Iris pigment epithelial cell (primary cell): Measurements from ENCODE around the gene PRR5L.
A peak's percentile ranks its signal among the peaks of the same experiment; 100 is the strongest.
"Not testable (repeated sequence)": the region's sequence is repeated elsewhere in the genome, so short reads cannot be mapped to it uniquely, and the experiment has no call there.

ENCODE experiments used
- DNase-seq: peaks from one replicate; pipeline ENCODE4 v3.0.0-alpha.2; 2011; ENCODE audit warnings: low read depth

The PRR5L gene

DNA sequence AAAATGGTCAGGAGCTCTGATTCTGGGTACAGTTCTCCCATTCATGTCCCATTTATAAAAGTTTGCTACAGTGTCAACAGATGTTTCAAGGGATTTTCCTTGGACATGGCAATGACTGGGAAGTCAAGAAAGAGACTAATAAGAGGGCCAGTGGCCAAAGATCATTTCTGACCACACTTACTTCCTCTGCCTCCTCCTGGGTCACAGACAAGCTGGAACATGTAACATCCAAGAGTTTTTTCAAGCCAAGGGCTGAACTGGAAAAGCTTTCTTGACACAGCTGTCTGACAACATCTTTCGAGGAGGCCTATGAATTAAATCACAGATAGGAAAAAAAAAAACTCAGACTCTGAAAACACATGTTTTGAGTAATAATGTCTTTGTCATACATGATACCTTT is 15.6 kb upstream of the PRR5L start:
- no peak for DNase-seq

DNA sequence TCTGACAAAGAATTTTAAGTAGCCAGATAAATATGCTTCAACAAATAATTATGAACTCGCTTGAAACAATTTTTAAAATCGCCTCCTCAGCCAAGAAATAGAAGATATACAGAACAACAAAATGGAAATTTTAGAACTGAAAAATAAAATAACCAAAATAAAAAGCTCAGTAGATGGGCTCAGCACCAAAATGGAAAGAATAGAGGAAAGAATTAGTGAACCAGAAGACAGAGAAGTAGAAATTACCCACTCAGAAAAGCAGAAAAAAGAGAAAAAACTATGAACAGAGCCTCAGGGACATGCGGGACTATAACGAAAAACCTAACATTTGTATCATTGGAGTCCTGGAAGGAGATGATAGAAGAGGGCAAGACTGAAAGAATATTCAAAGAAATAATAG is 14.2 kb upstream of the PRR5L start:
- DNase-seq: no peak

DNA sequence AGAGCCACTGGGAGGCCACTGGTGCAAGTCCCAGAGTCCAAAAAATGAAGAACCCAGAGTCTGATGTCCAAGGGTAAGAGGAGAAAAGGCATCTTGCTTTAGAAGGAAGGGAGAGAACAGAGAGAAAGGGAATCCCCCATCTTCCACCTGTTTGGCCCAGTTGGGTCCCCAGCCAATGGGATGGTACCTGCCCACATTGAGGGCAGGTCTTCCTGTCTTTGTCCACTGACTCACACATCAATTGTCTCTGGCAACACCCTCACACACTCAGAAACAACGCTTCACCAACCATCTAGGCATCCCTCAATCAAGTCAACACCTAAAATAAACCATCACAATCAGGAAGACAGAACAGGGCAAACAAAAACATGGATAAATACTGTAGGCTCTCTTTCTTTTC is 13.2 kb upstream of the PRR5L start:
- DNase-seq: no peak

DNA sequence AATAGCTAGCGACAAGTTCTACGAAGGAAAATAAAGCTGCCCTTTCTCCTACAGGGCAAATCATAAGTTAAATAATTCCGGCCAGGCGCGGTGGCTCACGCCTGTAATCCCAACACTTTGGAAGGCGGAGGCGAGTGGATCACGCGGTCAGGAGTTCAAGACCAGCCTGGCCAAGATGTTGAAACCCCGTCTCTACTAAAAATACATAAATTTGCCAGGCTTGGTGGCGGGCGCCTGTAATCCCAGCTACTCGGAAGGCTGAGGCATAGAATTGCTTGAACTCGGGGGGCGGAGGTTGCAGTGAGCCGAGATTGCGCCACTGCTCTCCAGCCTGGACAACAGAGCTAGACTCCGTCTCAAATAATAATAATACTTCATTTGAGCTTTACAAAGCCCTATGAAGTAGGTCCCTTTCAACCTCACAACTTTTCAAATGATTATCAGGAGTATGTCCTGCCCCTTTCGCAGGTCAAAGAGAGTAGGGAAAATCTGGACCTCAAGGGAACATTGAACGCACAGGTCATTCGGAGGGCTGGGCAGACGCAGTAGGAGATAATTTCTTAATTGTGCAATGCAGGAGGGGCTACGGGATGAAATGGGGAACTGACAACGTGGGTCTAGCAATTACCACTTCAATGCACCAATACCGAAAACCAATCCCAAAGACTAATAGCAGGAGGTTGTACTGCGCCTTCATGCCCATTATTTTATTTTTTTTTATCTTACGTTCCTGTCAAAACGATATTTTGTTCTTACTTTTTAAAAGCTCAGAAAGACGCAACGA is 7.5 kb upstream of the PRR5L start:
- DNase-seq: no peak

DNA sequence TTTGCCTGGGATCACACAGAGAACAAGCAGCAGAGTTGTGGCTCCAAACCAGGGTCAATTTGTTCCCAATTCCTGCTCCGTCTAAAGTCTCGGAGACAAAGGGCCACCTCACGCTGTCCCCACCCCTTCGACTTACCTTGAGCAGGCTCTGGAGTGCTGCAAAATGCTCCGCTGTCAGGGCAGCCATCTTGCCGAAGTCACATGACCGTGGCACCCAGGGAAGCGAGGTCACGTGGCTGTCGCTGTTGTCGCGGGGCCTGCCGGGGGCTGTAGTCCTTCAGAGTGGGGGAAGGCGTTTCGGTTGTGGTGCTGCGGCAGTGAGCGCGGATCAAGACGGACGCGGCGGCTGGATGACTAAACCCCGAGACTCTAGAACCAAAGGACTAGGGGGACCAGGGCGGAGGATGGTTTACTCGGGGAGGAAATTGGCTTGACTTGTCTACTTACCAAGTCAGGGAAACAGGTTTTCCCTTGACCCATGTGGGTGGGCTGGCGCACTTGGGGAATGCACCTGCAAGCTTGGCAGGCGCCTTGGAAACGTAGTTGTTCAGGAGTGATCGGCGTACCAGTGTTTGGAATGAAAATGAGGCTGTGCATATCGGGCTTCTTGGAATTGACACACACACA is 6.7 kb upstream of the PRR5L start, which contains the start of gene COMMD9:
Gene COMMD9, minus strand, starts transcription at position 199 of the 627 bp plus-strand sequence. Its CDS starts 12 bp downstream, at position 187.
- peak; percentile 97 for DNase-seq

DNA sequence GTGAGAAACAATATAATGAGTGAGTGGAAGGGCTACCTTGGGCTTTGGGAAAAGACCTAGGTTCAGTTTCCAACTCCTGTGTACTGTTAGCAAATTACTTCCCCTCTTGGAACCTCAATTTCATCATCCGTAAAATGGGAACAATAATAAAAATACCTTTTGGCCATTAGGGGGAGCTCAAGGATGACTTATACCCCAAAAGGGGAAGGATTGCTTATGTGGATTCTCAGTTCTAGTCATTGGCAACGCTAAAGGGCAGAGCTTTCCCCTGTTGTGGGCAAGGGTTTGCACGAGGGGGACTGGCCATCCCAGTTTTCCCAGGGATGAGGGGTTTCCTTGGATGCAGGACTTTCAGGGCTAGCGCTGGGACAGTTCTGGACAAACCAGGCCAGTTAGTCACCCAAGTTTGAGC is 3.8 kb upstream of the PRR5L start:
- peak; percentile 54 for DNase-seq

DNA sequence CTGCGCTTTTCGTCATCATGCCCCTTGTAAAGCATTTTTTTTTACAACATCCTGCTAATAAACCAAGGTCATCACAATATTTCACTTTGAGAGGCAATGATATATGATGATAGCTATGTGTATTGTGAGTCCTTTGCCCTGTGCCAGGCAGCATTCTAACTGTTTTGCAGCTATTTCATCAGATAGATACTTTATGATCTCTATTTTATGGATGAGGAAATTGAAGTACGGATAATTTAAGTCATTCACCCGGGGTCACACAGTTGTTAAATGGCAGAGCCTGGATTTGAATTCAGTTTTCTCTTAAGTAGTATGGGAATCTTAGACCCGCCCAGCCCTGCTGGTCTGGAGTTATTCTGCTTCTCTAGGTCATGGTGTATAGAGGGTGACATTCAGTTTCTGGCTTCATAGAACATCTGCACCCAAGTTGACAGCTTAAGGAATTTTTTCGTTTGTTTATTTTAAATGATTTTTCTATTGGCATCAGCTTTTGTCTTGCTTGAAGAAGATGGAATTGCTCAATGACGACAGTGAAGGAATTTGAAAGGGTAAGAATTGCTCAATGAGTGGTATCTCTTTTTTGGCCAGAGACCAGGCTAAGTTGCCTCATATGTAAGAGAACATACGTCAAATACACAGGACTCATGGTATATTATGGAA is 926 bp downstream of the PRR5L start:
- DNase-seq: peak; percentile 98

DNA sequence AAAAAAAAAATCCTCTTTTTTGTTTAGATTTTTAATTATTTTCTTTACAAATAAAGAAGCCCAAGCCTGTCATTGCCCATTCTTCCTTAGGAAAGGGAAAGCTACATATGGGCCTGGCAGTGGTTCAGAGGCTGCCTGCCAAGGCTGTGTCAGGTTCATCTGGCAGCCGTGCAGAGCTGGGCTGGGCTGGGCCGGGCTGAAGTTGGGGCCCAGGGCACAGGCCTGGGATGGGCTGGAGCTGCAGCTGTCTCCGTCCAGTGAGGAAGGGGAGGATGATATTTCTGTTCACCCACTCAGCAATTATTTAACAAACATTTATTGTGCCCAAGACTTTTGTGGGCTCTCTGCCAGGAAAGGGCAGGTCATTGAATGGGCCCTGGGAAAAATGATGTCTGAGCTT is 4.6 kb downstream of the PRR5L start:
- DNase-seq: peak; percentile 48

DNA sequence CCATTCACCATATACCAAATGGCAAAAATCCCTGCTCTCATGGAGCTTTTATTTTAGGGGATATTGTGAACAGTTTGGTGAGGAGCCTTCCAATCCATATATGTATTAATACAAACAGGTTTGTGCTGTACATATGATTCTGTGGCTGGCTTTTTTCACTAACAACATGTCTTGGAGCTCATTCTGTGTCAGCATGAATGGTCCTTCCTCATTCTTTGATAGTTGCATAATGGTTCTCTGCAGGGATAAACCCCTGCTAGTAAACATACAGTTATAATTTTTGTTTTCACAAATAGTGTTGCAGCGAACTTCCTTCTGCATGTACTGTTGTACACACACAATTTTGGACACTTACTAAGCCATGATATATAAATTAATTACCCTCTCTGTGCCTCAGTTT is 8.3 kb downstream of the PRR5L start:
- DNase-seq: peak; percentile 70

DNA sequence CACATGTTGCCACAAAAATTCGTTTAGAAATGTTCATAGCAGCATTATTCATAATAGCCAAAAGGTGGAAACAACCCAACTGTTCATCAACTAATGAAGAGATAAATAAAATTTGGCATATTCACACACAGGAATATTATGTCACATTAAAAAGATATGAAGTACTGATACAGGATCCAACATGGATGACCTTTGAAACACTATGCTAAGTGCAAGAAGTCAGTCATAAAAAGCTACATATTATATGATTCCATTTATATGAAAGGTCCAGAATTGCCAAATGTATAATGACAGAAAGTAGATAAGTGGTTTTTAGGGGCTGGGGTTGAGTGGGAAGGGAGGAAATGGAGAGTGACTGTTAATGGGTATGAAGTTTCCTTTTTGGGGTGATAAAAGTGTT is 9.0 kb downstream of the PRR5L start:
- DNase-seq: no peak

DNA sequence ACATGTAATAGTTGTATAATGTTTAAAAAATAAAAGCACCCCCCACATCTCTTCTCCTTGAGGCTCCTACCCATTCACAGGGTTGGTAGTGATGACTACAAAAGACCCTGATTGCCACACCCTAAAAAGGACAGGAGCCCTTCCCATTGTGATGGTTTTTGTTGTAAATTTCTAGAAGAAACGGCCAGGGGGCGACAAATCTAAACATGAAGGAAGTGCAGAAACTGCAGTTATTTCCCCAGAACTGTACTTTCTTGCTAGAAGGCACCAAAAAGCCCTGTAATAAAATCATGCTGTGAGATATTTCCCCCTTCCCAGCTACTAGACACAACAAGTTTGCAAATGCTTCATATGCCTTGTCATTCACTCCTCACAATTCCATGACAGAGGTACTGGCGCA is 10.8 kb downstream of the PRR5L start:
- DNase-seq: no peak

DNA sequence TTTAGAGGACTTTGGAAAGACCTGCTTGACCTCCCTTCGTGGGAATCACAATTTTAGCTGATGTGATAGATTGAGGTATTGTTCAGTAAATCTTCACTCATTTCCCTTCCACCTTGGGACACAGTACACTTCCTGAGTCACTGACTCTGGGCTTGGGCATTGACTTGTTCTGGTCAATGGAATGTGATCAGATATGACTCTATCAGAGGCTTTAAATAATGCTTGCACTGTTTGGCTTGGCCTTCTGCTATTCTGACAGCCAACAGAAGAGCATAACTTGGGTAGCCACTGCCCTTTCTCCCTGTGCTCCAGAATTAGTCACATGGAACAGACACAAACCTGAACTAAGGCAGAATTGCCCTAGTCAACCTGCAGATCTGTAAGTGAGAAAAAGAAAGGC is 12.5 kb downstream of the PRR5L start:
- no peak for DNase-seq

DNA sequence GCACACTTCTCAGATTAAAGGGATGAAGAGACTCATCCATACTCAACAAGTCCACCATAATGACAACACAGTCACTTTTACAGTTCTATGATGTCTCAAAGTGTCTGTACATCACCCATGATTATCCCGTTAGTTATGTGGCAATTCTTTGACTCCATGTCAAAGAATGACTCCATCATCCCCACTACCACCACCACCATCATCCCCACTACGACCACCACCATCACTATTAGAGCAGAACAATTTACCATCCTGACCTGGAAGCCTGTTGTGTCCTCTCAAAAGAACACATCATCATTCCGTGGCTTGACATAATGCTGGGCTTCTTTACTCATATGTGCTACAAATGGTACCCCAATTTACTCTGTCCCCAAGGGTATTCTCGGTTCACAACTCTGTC is 13.7 kb downstream of the PRR5L start:
- DNase-seq: no peak

DNA sequence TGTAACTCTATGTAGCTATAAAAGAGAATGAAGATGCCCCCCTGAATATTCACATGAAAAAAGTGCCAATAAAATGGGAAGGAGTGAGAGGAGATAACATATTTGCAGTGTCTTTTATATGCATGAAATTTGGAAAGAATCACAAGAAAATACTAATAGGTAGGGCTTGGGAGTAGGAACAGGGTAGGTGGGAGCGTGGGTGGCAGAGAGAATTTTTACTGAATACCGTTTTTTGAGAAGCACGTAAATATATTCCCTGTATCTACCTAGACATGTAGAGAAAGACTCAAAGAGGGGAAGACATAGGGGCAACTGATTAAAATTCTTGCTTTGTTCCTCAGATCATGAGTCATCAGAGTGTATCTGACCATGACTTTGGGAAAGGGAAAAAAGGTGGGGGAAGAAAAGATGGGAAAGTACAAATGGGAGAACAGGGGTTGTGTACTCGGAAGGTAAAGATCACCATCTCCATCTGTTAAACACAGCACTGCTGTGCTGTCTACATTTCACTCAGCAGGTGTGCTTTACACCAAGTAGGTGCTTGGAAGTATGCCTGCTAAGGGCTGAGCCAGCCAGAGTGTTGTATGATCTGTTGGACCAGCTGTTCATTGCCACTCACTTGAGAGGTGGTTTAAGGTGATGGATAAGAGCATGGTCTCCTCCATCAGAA is 16.0 kb downstream of the PRR5L start:
- DNase-seq: peak; percentile 27

DNA sequence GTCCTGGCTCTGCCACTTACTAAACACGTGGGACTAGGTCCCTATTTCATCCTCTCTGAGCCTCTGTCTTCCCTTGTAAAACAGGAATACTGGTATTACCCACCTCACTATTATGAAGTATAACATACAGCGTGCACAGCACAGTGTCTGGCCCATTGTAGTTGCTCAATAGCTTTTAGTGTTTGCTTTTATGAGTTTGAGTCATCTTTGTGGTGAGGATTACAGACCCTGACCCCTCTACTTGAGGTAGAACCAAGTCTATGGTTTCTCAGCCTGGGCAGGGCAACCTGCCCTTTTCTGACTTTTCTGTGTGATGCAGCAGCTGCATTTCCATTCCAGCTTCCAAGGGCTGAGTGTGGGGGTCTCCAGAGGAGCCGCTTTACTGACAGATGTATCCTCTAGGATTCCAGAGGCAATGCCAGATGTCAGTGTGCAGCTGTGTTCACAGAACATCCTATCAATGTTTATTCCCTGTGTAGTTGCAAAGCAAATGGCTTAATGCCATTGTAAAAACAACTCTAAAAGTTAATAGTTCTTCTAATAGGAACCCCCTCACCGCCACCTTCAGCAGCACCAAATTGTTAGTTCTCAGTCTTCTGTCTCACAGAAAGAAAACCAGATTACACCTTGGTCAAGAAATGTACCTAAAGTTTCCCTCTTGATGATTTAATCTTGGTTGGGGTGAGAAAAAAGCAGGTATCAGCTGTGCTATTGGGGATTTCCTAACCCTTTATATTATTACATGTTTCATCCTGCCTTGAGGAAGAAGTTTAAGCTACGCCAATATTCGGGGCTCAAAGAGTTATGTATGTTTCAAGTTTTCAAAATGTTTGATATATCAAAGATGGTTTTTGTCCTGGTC is 16.8 kb downstream of the PRR5L start:
- peak; percentile 93 for DNase-seq

DNA sequence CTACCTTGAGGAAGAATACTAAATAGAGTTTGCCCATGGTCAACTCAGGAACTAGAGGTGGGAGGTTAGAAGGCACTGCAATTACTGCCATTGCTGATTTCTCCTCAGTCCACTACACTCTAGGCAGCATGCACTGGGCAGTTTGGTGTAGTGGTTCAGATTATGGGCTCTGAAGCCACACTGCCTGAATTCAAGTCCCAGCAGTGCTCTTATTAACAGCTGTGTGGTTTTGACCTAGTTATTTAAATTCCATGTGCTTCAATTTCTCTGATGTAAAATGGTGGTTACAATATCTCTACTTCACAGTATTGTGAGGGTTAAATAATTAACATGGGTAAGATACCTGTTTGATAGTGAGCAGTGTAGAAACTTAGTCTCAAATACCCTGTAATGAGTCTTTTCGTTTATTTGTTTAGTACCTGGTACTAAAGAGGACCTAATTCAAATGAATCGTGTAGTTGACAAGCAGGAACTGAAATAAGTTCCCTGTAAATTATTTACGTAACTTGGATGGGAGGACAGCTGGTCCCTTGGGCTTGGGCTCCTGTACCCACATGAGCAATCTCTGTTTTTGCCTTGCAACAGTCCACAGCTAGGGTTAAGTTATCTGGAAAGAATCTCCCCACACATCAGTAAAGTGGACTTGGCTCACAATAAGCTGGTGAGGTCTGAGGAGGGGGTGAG is 17.8 kb downstream of the PRR5L start:
- no peak for DNase-seq

DNA sequence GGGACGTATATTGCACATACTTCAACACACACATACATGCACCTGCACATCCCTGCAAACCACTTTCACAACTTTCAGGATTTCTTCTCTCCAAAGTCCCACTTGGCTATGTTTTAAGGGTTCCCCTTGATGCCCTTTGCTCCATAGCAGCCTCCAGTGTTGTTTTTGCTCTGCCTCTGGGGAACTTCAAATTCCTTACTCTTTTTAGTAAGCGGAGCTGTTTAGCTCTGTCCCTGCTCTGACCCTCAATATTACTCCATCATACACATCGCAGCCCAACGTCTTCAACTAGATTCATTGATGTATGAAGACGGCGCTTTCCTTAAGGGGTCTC is 18.3 kb downstream of the PRR5L start:
- no peak for DNase-seq

DNA sequence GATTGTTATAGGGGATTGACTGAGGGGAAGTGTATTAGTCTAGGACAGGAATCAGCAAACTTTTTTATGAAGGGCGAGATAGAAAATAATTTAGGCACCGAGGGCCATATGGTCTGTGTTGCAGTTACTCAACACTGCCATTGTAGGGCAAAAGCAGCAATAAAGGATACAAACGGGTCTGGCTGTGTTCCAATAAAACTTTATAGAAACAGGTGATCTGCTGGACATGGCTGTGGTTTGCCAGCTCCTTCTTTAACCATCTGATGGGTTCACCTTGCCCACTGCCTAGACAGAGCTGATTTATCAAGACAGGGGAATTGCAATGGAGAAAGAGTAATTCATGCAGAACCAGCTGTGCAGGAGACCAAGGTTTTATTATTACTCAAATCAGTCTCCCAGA is 20.0 kb downstream of the PRR5L start:
- no peak for DNase-seq

DNA sequence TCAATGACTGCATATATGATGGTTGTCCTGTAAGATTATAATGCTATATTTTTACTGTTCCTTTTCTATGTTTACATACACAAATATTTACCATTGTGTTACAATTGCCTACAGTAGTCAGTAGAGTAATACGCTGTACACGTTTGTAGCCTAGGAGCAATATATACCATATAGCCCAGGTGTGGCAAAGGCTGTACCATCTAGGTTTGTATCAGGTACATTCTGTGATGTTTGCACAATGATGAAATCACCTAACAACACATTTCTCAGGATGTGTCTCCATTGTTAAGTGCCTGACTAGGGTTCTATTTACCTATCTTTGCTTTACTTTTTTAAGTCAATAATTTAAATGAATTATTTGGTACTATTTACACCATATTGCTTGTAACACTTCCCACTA is 21.9 kb downstream of the PRR5L start:
- no peak for DNase-seq

DNA sequence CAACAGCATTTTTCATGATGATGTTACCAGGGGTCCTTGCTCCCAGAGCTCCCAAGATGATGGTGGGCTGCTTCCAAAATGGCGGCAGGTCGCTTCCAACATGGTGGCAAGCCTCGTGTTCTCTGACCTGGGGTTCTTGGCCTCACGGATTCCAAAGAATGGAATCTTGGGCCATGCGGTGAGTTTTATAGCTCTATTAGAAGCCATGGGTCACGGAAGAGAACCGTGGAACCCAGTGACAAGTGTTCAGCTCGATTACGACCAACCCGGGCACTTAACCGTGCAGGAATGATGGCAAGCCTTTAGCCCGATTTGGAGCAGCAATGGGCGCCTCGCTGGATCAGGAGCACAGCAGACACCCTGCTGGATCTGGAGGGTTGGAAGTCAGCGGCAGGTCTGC is 28.9 kb downstream of the PRR5L start:
- not testable (repeated sequence) for DNase-seq

DNA sequence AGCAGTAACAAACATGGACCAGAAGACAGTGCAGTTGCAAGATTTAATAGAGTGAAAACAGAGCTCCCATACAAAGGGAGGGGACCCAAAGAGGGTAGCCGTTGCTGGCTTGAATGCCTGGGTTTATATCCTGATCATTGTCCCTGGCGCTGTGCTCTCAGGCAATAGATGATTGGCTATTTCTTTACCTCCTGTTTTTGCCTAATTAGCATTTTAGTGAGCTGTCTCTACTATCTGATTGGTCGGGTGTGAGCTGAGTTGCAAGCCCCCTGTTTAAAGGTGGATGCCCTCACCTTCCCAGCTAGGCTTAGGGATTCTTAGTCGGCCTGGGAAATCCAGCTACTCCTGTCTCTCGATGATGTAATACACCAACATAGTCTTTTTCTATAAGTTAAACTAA is 29.3 kb downstream of the PRR5L start:
- DNase-seq: not testable (repeated sequence)
